Measurements from ENCODE around the gene ITGAV. TPM values are rescaled to one million over a fixed set of nuclear protein-coding genes. Genes with fewer than 3 reads are reported as not detected.

Gene ITGAV
- total RNA-seq, 4 donors from 2014 or later, result 100 to 127 (median 117) TPM

GRCh38 chr2:186726938-186727337 lies 137.1 kb downstream of the ITGAV start:
- Histone ChIP-seq H3K4me1 (no peaks in the 10 kb centered on the region), H3K9me3 (no peaks in the 10 kb centered on the region), H3K36me3 (no peaks in the 10 kb centered on the region), H3K27ac (no peak overlapping the region), H3K4me3 (no peak overlapping the region), H3K27me3 (no peaks in the 10 kb centered on the region)
- no peak for TF ChIP-seq EP300 (IDR thresholded peaks at IDR 0.05)
- TF ChIP-seq, protein P1, sequence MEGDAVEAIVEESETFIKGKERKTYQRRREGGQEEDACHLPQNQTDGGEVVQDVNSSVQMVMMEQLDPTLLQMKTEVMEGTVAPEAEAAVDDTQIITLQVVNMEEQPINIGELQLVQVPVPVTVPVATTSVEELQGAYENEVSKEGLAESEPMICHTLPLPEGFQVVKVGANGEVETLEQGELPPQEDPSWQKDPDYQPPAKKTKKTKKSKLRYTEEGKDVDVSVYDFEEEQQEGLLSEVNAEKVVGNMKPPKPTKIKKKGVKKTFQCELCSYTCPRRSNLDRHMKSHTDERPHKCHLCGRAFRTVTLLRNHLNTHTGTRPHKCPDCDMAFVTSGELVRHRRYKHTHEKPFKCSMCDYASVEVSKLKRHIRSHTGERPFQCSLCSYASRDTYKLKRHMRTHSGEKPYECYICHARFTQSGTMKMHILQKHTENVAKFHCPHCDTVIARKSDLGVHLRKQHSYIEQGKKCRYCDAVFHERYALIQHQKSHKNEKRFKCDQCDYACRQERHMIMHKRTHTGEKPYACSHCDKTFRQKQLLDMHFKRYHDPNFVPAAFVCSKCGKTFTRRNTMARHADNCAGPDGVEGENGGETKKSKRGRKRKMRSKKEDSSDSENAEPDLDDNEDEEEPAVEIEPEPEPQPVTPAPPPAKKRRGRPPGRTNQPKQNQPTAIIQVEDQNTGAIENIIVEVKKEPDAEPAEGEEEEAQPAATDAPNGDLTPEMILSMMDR (IDR thresholded peaks at IDR 0.05), result no peak
- no peak for TF ChIP-seq POLR2AphosphoS5 (IDR thresholded peaks at IDR 0.05)
- no peak for TF ChIP-seq POLR2A (IDR thresholded peaks at IDR 0.05)
- ATAC-seq, result no peak
- 67 to 68% methylated on average over 3 of the region's 3 CpGs for WGBS, 2 donors (ENCODE audit: low coverage in 1 of 2)

- ATAC-seq, result no peak
- Histone ChIP-seq H3K9me3 (no peaks in the 10 kb centered on the region), H3K27ac (no peak overlapping the region), H3K36me3 (no peaks in the 10 kb centered on the region), H3K4me3 (no peak overlapping the region), H3K27me3 (no peaks in the 10 kb centered on the region), H3K4me1 (no peaks in the 10 kb centered on the region)
- 97 to 100% methylated on average over 2 of the region's 2 CpGs for whole genome bisulfite sequencing, 2 donors (ENCODE audit: low coverage in 1 of 2)
- TF ChIP-seq, protein P1 (IDR thresholded peaks at IDR 0.05), result no peak
- TF ChIP-seq POLR2A (IDR thresholded peaks at IDR 0.05) (no peak), POLR2AphosphoS5 (IDR thresholded peaks at IDR 0.05) (no peak), EP300 (IDR thresholded peaks at IDR 0.05) (no peak)
These were observed 138.8 kb downstream of the ITGAV start for GRCh38 chr2:186728631-186729030.

Other genes starting within 250 kb of the ITGAV start
- 10 to 100 TPM; 46.3 to 74.6 (median 67.4) TPM for gene ZC3H15, start 103.8 kb upstream of the ITGAV start, total RNA-seq
- 10 to 100 TPM in 2 of 4 donors, 1 to 10 TPM in 2; 3.6 to 11.2 (median 7.9) TPM for gene FAM171B, start 104.0 kb downstream of the ITGAV start, total RNA-seq

Data from gastroesophageal sphincter (tissue), 4 donors.